ENCODE data around the gene RBMX2.

RBMX2 gene

DNA sequence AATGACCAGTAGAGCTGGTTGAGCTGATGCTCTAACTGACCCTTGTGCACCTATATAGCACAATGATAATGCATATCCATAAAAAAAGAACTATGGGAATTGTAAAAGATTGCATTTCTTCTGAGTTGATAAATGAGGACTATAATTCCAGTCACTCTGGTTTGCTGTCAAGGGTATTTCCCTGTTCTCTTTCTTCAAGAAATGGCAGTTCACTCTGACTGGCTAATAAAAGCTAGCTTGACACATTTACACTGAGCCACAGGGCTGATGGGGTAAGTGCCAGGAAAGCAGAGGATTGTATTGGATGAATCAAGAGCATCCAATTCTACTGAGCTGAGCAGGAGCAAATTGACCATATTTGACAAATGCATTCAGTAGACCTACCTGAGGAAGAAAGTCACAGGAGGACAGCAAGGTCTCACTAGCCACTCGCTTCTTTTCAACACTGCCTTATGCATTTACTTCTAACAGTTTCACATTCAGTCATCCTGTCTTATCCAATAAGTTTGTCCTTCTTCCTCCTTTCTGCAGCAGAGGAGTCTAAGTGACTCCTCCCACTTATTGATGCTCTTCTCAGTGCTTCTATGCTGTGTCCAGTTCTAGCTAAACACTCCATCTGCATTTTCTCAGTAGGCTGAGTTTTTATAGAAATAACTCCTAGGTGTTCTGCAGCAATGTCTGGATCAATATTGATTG, 43.0 kb downstream of the RBMX2 start:
- no peaks in the 10 kb centered on the region for H3K9me3 ChIP-seq (ENCODE audit: control insufficient read depth in 2 of 2, low read length in 2 of 2)
- no peak overlapping the region for H3K27ac ChIP-seq (ENCODE audit: low read length)
- no peak overlapping the region for H3K4me3 ChIP-seq (ENCODE audit: low read length in 2 of 2)
- H3K9ac ChIP-seq (ENCODE audit: low read length in 2 of 2): no peak overlapping the region
- no peaks in the 10 kb centered on the region for H3K4me1 ChIP-seq (ENCODE audit: control insufficient read depth, insufficient read depth, low read length)
- H3K36me3 ChIP-seq (ENCODE audit: control insufficient read depth in 2 of 2, insufficient read depth in 2 of 2, low read length in 2 of 2): no peaks in the 10 kb centered on the region
- no peaks in the 10 kb centered on the region for H3K27me3 ChIP-seq (ENCODE audit: control insufficient read depth in 1 of 2, insufficient read depth in 2 of 2, low read length in 2 of 2)

DNA sequence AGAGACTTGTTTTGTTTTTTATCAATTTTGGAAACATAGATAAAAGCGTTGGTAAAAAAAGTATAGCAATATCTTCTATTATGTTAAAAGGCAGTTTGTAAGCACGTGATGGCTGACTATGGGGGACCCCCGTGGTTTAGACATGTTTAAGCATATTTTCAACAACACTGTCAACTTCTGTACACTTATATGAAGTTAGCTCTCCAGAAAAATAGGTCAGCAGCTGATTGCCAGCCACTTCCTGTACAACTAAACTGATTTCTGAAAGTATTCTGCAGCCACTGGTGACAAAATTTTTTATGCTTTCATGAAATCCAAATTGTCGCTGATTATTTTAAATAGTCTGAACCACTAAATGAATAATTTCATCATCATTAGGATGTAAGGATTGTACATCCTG, 45.2 kb downstream of the RBMX2 start:
- Histone ChIP-seq H3K9me3 (ENCODE audit: control insufficient read depth in 2 of 2, low read length in 2 of 2) (no peaks in the 10 kb centered on the region), H3K4me3 (ENCODE audit: low read length in 2 of 2) (no peak overlapping the region), H3K9ac (ENCODE audit: low read length in 2 of 2) (no peak overlapping the region), H3K27ac (ENCODE audit: low read length) (no peak overlapping the region), H3K27me3 (ENCODE audit: control insufficient read depth in 1 of 2, insufficient read depth in 2 of 2, low read length in 2 of 2) (no peaks in the 10 kb centered on the region), H3K4me1 (ENCODE audit: control insufficient read depth, insufficient read depth, low read length) (no peaks in the 10 kb centered on the region), H3K36me3 (ENCODE audit: control insufficient read depth in 2 of 2, insufficient read depth in 2 of 2, low read length in 2 of 2) (no peaks in the 10 kb centered on the region)

Measured in stomach smooth muscle (tissue), 2 donors.